Astrocyte (in vitro differentiated cells and primary cell): ENCODE results near the gene AKAP14. TPM values are rescaled to one million over a fixed set of nuclear protein-coding genes. Genes with fewer than 3 reads are reported as not detected.

Experiments used
- DNase-seq: peaks from one replicate; pipeline ENCODE4 v3.0.0-alpha.2; 2010; ENCODE audit warnings: low read depth
- FAIRE-seq: peaks from 2 replicates; lab custom pipeline; 2011; peaks lifted over from hg19 to GRCh38; lab: Jason Lieb, UNC
- H2AFZ ChIP-seq: 2 replicates; pipeline ENCODE4 v1.6.0; 2012; ENCODE audit warnings: low read depth, low read length, inconsistent platforms
- H3K27ac ChIP-seq: 2 replicates; pipeline ENCODE4 v1.5.1; 2011; ENCODE audit warnings: low read depth, low read length, inconsistent platforms
- H3K27me3 ChIP-seq: 2 replicates; pipeline ENCODE4 v1.6.0; 2011; ENCODE audit warnings: low read length, inconsistent platforms; ENCODE audit not compliant: insufficient read depth
- H3K36me3 ChIP-seq: 2 replicates; pipeline ENCODE4 v1.5.1; 2011; ENCODE audit warnings: low read length, inconsistent platforms; ENCODE audit not compliant: insufficient read depth
- H3K4me1 ChIP-seq: 2 replicates; pipeline ENCODE4 v1.5.1; 2011; ENCODE audit warnings: low read length, inconsistent platforms; ENCODE audit not compliant: insufficient read depth
- H3K4me2 ChIP-seq: 2 replicates; pipeline ENCODE4 v1.6.0; 2012; ENCODE audit warnings: low read length, inconsistent platforms
- H3K4me3 ChIP-seq: 2 replicates; pipeline ENCODE4 v1.5.1; 2011; ENCODE audit warnings: low read depth, mild to moderate bottlenecking, low read length, inconsistent platforms; ENCODE audit not compliant: insufficient read depth
- H3K79me2 ChIP-seq: 2 replicates; pipeline ENCODE4 v1.6.0; 2012; ENCODE audit warnings: mild to moderate bottlenecking, low read length, inconsistent platforms; ENCODE audit not compliant: insufficient read depth
- H3K9ac ChIP-seq: 2 replicates; pipeline ENCODE4 v1.6.0; 2012; ENCODE audit warnings: mild to moderate bottlenecking, low read length, inconsistent platforms
- H3K9me3 ChIP-seq: 2 replicates; pipeline ENCODE4 v1.5.1; 2012; ENCODE audit warnings: low read depth, mild to moderate bottlenecking, low read length, inconsistent platforms; ENCODE audit not compliant: insufficient read depth
- H4K20me1 ChIP-seq: 2 replicates; pipeline ENCODE4 v1.6.0; 2012; ENCODE audit warnings: low read length, inconsistent platforms; ENCODE audit not compliant: insufficient read depth
- H3K27ac Mint-ChIP-seq: one replicate; pipeline ENCODE4 v1.8.0; 2021; ENCODE audit warnings: mild to moderate bottlenecking, mixed read lengths; ENCODE audit not compliant: unreplicated experiment
- H3K27me3 Mint-ChIP-seq: one replicate; pipeline ENCODE4 v1.8.0; 2021; ENCODE audit warnings: low read depth, mixed read lengths; ENCODE audit not compliant: unreplicated experiment
- H3K36me3 Mint-ChIP-seq: one replicate; pipeline ENCODE4 v1.8.0; 2021; ENCODE audit warnings: low read depth, mixed read lengths; ENCODE audit not compliant: unreplicated experiment
- H3K4me1 Mint-ChIP-seq: one replicate; pipeline ENCODE4 v1.8.0; 2021; ENCODE audit warnings: low read depth, mixed read lengths; ENCODE audit not compliant: unreplicated experiment
- H3K4me3 Mint-ChIP-seq: one replicate; pipeline ENCODE4 v1.8.0; 2021; ENCODE audit warnings: mild to moderate bottlenecking, moderate library complexity, mixed read lengths; ENCODE audit not compliant: unreplicated experiment
- H3K9me3 Mint-ChIP-seq: one replicate; pipeline ENCODE4 v1.8.0; 2021; ENCODE audit warnings: mild to moderate bottlenecking, mixed read lengths; ENCODE audit not compliant: unreplicated experiment
- EZH2 ChIP-seq: IDR thresholded peaks from 2 replicates; pipeline ENCODE4 v1.6.1; 2012; ENCODE audit warnings: mild to moderate bottlenecking, low read length, inconsistent platforms; ENCODE audit not compliant: insufficient read depth
- total RNA-seq: library from RNA; stranded (reverse); gene quantifications from 2 replicates; pipeline ENCODE4 v1.2.1, GENCODE V29; 2021
- TF ChIP-seq, protein P1 (sequence below): IDR thresholded peaks from 2 replicates; pipeline ENCODE4 v1.5.1; 2011; ENCODE audit warnings: low read depth, mild to moderate bottlenecking, inconsistent platforms, low read length, moderate library complexity; ENCODE audit not compliant: insufficient read depth

The AKAP14 gene
- total RNA-seq, 1 donor from 2014 or later, result not detected

DNA sequence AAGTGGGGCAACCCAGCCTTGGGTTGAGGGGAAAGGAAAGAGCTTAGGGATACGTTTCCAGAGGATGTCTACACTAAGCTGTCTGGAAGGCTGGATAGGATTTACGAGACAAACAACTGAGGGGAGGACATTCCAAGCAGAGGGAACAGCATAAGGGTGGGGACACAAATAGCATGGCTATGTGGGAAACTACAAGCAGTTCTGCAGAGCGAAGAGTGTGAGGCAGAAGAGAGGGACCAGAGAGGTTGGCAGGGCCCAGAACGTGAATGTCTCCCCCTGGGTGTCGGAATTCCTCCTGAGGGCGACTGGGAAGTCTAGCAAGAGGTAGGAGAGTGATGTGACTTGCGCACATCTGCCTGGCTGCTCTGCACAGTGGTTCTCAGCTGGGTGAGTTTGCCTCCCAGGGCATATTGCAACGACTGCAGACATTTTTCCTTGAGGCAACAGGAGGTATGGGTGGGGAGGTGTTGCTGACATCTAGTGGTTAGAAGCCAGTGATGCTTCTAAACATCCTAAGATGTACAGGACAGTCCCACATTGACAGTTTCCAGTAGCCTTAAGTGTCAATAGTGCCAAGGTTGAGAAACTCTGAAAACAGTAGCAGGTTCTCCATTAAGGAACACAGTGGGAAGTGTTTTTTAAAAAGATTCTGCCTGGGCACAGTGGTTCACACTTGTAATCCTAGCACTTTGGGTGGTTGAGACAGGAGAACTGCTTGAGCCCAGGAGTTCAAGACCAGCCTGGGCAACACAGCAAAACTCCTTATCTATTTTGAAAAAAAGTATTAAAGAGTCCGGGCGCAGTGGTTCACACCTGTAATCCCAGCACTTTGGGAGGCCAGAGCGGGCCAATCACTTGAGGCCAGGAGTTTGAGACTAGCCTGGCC, 14.9 kb upstream of the AKAP14 start:
- peak; percentile 93 for FAIRE-seq

DNA sequence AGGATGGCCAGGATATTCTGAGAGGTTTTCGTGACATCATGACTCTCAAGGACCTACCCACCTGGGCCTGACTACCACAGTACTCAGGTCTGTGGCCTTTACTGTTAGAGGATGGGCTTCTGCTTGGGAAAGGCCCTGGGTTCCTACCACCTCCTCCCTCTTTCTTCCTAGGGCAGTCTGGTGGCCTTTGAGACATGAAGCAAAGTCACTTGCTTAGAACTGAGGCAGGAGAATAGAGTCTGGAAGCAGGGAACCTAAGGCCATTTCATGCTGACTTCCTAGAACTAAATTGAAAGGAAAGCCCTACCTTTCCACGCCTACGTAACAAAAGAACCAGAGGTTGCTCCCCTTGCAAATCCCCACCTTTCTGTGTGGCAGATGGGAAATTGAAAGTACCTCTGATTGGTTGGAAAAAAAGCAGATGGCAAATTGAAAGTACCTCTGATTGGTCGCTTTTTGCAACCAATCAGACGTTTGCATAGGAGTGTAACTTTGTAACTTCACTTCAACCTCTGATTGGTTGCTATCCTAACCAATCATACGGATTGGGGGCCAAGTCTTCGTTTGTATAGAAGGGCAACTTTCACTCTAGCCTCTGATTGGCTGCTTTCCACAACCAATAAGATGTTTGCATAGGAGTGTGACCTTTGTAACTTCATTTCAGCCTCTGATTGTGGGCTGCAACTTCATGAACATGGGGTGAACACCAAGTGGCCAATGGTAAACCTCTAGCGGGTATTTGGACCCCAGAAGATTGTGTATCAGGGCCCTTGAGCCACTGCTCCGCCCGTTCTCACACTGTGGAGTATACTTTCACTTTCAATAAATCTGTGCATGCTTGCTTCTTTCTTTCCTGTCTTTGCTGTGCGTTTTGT, 9.9 kb upstream of the AKAP14 start:
- Mint-ChIP-seq H3K27ac (no peak overlapping the region), H3K9me3 (no peaks in the 10 kb centered on the region), H3K4me1 (no peaks in the 10 kb centered on the region), H3K4me3 (no peak overlapping the region), H3K36me3 (no peaks in the 10 kb centered on the region), H3K27me3 (no peaks in the 10 kb centered on the region)
- no peak for DNase-seq
- Histone ChIP-seq H3K4me1 (peaks cover 2% of the 10 kb centered on the region), H3K4me3 (no peak overlapping the region), H4K20me1 (no peaks in the 10 kb centered on the region), H3K27me3 (no peaks in the 10 kb centered on the region), H3K27ac (no peak overlapping the region), H3K79me2 (no peaks in the 10 kb centered on the region), H3K9me3 (no peaks in the 10 kb centered on the region), H3K36me3 (no peaks in the 10 kb centered on the region), H2AFZ (no peak overlapping the region), H3K9ac (no peak overlapping the region), H3K4me2 (no peak overlapping the region)
- TF ChIP-seq, protein P1, sequence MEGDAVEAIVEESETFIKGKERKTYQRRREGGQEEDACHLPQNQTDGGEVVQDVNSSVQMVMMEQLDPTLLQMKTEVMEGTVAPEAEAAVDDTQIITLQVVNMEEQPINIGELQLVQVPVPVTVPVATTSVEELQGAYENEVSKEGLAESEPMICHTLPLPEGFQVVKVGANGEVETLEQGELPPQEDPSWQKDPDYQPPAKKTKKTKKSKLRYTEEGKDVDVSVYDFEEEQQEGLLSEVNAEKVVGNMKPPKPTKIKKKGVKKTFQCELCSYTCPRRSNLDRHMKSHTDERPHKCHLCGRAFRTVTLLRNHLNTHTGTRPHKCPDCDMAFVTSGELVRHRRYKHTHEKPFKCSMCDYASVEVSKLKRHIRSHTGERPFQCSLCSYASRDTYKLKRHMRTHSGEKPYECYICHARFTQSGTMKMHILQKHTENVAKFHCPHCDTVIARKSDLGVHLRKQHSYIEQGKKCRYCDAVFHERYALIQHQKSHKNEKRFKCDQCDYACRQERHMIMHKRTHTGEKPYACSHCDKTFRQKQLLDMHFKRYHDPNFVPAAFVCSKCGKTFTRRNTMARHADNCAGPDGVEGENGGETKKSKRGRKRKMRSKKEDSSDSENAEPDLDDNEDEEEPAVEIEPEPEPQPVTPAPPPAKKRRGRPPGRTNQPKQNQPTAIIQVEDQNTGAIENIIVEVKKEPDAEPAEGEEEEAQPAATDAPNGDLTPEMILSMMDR, result no peak
- peak; percentile 96 for FAIRE-seq

More for the DNA sequence above, 14.9 kb upstream of the AKAP14 start:
- H3K4me1 Mint-ChIP-seq, result no peaks in the 10 kb centered on the region
- H3K36me3 Mint-ChIP-seq, result peaks cover 2% of the 10 kb centered on the region
- no peak overlapping the region for H3K27ac Mint-ChIP-seq
- no peaks in the 10 kb centered on the region for H3K27me3 ChIP-seq
- no peak for TF ChIP-seq EZH2
- TF ChIP-seq, protein P1, result peak; percentile 52
- no peaks in the 10 kb centered on the region for H3K79me2 ChIP-seq
- H2AFZ ChIP-seq, result no peak overlapping the region
- H3K4me3 ChIP-seq, result no peak overlapping the region
- H3K27me3 Mint-ChIP-seq, result no peaks in the 10 kb centered on the region
- no peak overlapping the region for H3K9ac ChIP-seq
- H3K4me2 ChIP-seq, result no peak overlapping the region
- DNase-seq, result peak; percentile 29
- peaks cover 3% of the 10 kb centered on the region for H3K36me3 ChIP-seq
- H3K4me1 ChIP-seq, result no peaks in the 10 kb centered on the region
- no peak overlapping the region for H3K4me3 Mint-ChIP-seq
- no peaks in the 10 kb centered on the region for H4K20me1 ChIP-seq
- no peaks in the 10 kb centered on the region for H3K9me3 ChIP-seq
- H3K9me3 Mint-ChIP-seq, result no peaks in the 10 kb centered on the region
- H3K27ac ChIP-seq, result no peak overlapping the region
